Skeletal muscle satellite cell (primary cell): ENCODE measurements around the gene VAV3.

Source experiments
- H3K27me3 ChIP-seq: 2 replicates; pipeline ENCODE4 v1.7.0; 2013; ENCODE audit warnings: low read length; ENCODE audit not compliant: control insufficient read depth, insufficient read depth
- H3K36me3 ChIP-seq: 2 replicates; pipeline ENCODE4 v1.7.0; 2013; ENCODE audit warnings: mild to moderate bottlenecking, control low read depth, low read length; ENCODE audit not compliant: insufficient read depth
- H3K4me1 ChIP-seq: 2 replicates; pipeline ENCODE4 v1.7.0; 2013; ENCODE audit warnings: low read length; ENCODE audit not compliant: control insufficient read depth, insufficient read depth
- H3K4me2 ChIP-seq: 2 replicates; pipeline ENCODE4 v1.7.0; 2013; ENCODE audit warnings: mild to moderate bottlenecking, low read length
- H3K4me3 ChIP-seq: 2 replicates; pipeline ENCODE4 v1.7.0; 2013; ENCODE audit warnings: low read length
- H3K9ac ChIP-seq: 2 replicates; pipeline ENCODE4 v1.7.0; 2013; ENCODE audit warnings: mild to moderate bottlenecking, low read depth, low read length, moderate library complexity
- H3K9me3 ChIP-seq: replicated peaks from 2 replicates; pipeline ENCODE4 v1.7.0; 2013; ENCODE audit warnings: mild to moderate bottlenecking, control low read depth, low read length

The VAV3 gene

DNA sequence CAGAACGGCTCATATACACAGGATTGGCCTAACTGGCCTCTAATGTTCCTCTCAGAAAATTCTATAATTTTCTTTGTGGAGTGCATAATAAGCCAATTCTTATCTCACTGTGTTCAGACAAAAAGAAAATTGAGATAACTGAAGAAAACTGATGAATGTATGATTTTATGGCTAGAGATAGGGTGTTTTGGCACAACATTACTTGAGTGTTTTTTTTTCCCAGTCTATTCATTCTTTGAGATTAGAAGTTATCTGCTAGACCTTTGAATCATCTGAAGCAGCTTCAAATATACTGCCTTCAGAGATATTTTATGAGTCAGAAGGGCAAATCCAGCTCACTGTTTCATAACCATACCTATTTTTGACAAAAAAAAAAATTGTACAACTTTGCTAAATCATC, 85.6 kb downstream of the VAV3 start:
- peaks cover 17% of the 10 kb centered on the region for H3K4me1 ChIP-seq
- no peak overlapping the region for H3K4me2 ChIP-seq
- no peaks in the 10 kb centered on the region for H3K9me3 ChIP-seq
- no peaks in the 10 kb centered on the region for H3K36me3 ChIP-seq
- H3K4me3 ChIP-seq = no peak overlapping the region
- H3K27me3 ChIP-seq = no peaks in the 10 kb centered on the region
- H3K9ac ChIP-seq = no peak overlapping the region

DNA sequence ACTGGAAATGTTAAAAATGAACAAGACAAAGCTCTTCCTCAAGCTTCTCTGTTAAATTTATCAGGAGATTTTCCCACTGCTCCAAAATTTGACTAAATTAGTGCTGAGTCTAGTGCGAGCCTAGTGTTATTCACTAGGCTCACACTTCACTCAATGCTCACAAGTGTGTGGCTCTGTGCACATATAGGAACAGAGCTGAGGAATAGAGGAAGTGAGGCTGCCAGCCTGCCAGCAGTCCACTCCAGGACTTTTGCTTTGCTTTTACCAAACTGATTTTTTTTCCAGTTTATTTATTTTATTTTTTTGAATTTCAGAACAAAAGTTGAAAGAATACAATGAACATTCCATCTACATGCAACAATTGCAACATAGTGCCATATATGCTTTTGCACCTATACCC, 87.2 kb downstream of the VAV3 start:
- no peaks in the 10 kb centered on the region for H3K27me3 ChIP-seq
- H3K9ac ChIP-seq = no peak overlapping the region
- H3K4me2 ChIP-seq = no peak overlapping the region
- H3K9me3 ChIP-seq = no peaks in the 10 kb centered on the region
- no peak overlapping the region for H3K4me3 ChIP-seq
- H3K36me3 ChIP-seq = no peaks in the 10 kb centered on the region
- peaks cover 25% of the 10 kb centered on the region for H3K4me1 ChIP-seq

DNA sequence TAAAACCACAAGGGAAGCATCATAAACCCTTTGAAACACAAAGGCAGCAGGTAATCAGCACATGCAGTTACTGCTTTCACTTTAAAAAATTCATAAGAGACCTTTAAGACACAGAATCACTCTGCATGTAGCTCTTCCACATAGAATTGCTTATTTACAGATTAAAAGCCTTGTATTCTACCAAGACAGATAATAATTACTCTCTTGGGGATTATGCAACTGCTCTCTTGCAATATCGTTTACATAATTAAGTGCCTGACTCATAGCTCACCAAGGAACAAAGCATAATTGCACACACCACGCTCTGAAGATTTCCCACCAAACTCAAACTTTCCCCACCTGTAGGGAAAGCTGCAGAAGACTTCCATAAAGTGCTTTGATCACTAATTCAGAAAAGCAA, 87.9 kb downstream of the VAV3 start:
- no peaks in the 10 kb centered on the region for H3K9me3 ChIP-seq
- H3K9ac ChIP-seq = no peak overlapping the region
- no peaks in the 10 kb centered on the region for H3K36me3 ChIP-seq
- H3K4me3 ChIP-seq = no peak overlapping the region
- H3K4me2 ChIP-seq = no peak overlapping the region
- H3K4me1 ChIP-seq = peaks cover 25% of the 10 kb centered on the region
- H3K27me3 ChIP-seq = no peaks in the 10 kb centered on the region

DNA sequence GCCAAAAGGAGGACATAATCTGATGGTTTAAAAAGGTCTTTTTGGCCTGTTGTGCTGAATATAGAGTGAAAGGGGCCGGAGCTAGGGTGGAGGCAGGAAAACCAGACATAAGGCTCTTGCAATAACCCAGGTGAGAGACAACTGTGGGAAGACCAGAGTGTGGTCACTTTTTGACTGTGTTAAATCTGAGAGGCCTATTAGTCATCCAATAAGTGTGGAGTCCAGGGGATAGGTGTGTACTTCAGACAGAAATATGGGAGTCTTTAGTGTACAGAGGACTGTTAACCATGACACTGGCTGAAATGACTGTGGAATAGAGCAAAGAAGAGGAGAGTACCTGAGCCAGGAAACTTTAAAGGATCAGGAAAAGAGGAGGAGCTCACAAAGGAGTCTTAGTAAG, 89.3 kb downstream of the VAV3 start:
- Histone ChIP-seq H3K36me3 (no peaks in the 10 kb centered on the region), H3K9ac (no peak overlapping the region), H3K4me2 (no peak overlapping the region), H3K27me3 (no peaks in the 10 kb centered on the region), H3K4me3 (no peak overlapping the region), H3K4me1 (peaks cover 25% of the 10 kb centered on the region), H3K9me3 (no peaks in the 10 kb centered on the region)

DNA sequence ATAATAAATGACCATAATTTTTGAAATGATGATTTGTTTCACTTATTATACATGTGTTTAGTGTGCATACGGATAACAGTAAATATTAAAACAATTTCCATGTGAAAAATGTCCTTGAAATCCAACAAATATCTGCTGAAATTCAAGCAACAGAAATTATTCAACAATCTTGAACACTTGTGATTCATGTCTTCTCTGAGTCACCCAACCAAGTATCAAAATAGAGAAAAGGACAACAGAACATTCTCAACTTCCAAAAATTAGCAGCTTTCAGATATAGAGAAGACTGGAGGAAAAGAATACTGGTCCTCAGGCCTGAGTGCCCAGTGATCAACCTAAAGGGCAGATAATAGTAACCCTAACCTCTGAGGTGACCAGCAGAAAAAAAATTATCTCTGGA, 90.8 kb downstream of the VAV3 start:
- Histone ChIP-seq H3K36me3 (no peaks in the 10 kb centered on the region), H3K4me3 (no peak overlapping the region), H3K4me2 (no peak overlapping the region), H3K9ac (no peak overlapping the region), H3K4me1 (peaks cover 23% of the 10 kb centered on the region), H3K27me3 (no peaks in the 10 kb centered on the region), H3K9me3 (no peaks in the 10 kb centered on the region)

DNA sequence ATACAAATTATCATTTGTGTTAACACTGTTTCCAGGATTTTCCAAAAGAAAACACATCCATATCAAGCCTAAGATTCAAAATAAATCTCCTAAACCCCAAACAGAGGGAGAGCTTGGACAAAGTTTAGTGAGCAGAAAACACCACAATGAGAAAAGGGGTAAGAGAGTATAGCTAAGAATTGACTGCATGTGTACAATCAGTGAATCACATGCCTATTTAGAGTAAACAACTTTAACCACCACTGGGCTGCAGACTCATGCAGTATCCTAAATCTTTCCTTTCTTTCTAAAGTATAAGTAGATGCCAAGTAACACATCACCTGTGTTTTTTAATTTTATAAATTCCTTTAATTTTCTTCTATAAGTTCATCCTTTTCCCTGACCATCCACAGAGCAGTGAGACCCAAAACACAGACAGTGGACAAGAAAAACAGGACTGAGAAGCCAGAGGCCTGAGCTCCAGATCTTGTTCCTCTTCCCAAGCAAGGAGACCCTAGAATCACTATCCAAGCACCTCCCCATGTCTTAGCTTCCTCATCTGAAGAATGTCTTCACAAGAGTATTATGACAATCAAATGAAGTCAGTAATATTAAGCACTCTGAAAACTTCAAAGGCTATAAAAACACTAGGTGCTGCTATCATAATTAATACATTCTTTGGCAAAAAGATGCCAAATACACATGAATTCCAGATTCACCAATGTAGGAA, 93.1 kb downstream of the VAV3 start:
- Histone ChIP-seq H3K9ac (no peak overlapping the region), H3K27me3 (no peaks in the 10 kb centered on the region), H3K36me3 (no peaks in the 10 kb centered on the region), H3K4me3 (no peak overlapping the region), H3K4me1 (peaks cover 10% of the 10 kb centered on the region), H3K9me3 (no peaks in the 10 kb centered on the region), H3K4me2 (no peak overlapping the region)

DNA sequence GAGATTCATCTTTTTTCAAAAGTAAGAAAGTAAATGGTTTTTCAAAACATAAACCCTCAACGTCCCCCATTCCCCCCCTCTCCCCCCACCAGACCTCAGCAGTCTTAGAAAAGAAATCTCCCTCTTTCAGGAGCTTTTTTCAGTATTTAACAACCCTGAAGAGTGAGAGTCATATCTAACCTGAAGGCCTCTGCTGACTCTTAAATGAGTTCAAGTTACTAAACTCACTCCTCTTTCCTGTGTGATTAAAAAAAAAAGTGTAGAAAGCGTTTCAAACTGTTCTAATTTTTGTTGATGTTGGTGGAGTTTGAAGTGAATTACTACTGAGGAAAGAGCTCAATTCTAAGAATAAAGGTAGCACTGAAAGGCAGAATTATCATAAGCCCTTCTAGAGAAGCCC, 93.7 kb downstream of the VAV3 start:
- no peak overlapping the region for H3K4me2 ChIP-seq
- peaks cover 9% of the 10 kb centered on the region for H3K4me1 ChIP-seq
- no peaks in the 10 kb centered on the region for H3K9me3 ChIP-seq
- no peaks in the 10 kb centered on the region for H3K27me3 ChIP-seq
- no peak overlapping the region for H3K9ac ChIP-seq
- no peak overlapping the region for H3K4me3 ChIP-seq
- no peaks in the 10 kb centered on the region for H3K36me3 ChIP-seq

DNA sequence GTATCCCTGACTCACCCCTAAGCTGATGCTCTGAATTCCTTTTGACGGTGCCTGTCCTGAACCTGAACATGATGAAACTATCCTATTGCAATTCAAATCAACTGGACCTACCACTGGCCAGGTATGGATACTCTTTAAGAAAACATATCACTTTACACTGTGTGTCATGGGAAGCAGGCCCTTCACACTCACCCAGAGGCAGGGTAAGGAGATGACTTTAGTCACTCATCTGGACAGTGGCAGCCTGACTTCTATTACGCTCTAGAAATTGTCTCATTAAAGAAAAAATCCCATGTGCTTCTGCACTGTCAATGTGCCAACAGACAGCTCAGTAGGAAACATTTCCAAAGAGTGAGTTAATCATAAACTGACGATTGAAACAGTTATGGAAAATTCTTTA, 94.3 kb downstream of the VAV3 start:
- no peaks in the 10 kb centered on the region for H3K9me3 ChIP-seq
- H3K27me3 ChIP-seq = no peaks in the 10 kb centered on the region
- peaks cover 9% of the 10 kb centered on the region for H3K4me1 ChIP-seq
- no peak overlapping the region for H3K4me3 ChIP-seq
- H3K36me3 ChIP-seq = no peaks in the 10 kb centered on the region
- H3K9ac ChIP-seq = no peak overlapping the region
- no peak overlapping the region for H3K4me2 ChIP-seq

DNA sequence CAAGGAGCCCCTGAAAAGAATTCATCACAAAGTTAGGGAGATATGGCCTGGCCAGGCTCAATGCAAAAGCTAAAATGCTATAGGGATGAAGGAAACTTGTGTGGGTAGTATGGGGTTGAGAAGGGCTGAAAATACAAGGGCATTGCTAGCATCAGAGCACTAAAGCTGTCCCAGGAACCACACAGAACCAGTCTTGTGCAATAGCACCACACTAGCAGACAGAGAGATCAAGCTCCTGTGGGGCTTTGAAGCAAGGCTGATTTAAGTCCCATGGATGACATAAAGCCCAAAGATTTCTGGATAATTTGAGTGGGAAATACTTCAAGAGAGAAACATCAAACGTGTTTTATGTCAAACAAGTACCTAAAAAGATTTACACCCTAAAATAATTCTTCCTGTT, 97.1 kb downstream of the VAV3 start:
- no peaks in the 10 kb centered on the region for H3K27me3 ChIP-seq
- H3K4me3 ChIP-seq = no peak overlapping the region
- H3K36me3 ChIP-seq = no peaks in the 10 kb centered on the region
- no peaks in the 10 kb centered on the region for H3K4me1 ChIP-seq
- H3K9me3 ChIP-seq = no peaks in the 10 kb centered on the region
- H3K4me2 ChIP-seq = no peak overlapping the region
- no peak overlapping the region for H3K9ac ChIP-seq

DNA sequence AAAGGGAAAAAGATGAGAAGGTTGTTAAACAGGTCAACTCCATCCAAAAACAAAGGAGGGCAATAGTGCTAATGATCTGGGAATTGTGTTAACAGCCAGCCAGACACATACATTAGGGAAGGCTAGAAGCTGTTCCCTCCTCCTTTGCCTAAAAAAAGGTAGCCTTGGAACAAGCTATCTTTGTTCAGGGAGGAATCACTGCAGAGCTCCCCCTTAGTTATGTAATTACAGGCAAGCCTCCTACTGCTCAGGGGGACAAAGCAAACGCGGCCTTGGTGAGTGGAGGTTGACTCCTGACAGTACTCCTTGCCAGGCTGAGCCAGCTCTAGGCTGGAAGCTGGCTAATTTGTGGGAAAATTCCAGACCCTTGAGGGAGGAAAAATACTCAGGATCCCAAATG, 97.6 kb downstream of the VAV3 start:
- H3K36me3 ChIP-seq = no peaks in the 10 kb centered on the region
- no peak overlapping the region for H3K9ac ChIP-seq
- no peaks in the 10 kb centered on the region for H3K4me1 ChIP-seq
- H3K27me3 ChIP-seq = no peaks in the 10 kb centered on the region
- H3K9me3 ChIP-seq = no peaks in the 10 kb centered on the region
- H3K4me3 ChIP-seq = no peak overlapping the region
- H3K4me2 ChIP-seq = no peak overlapping the region

DNA sequence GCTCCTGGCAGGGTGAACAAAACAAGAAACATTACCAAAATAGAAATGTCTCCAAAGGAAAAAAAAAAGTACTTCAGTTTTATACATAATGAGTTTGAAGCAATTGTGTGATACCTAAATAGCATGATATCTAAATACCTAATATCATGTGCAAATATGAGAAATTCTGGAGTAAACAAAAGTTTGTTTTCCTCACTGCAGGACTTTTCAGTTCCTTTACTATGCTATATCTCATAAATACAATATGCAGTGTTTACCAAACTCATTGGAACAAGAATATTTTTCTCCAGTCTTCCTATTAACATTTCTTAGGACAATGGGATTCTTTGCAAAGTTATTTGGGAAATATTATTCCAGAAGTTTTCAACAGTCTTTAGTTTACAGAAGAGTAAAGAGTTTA, 98.1 kb downstream of the VAV3 start:
- no peaks in the 10 kb centered on the region for H3K9me3 ChIP-seq
- H3K36me3 ChIP-seq = no peaks in the 10 kb centered on the region
- H3K4me3 ChIP-seq = no peak overlapping the region
- no peaks in the 10 kb centered on the region for H3K4me1 ChIP-seq
- H3K4me2 ChIP-seq = no peak overlapping the region
- H3K9ac ChIP-seq = no peak overlapping the region
- H3K27me3 ChIP-seq = no peaks in the 10 kb centered on the region

DNA sequence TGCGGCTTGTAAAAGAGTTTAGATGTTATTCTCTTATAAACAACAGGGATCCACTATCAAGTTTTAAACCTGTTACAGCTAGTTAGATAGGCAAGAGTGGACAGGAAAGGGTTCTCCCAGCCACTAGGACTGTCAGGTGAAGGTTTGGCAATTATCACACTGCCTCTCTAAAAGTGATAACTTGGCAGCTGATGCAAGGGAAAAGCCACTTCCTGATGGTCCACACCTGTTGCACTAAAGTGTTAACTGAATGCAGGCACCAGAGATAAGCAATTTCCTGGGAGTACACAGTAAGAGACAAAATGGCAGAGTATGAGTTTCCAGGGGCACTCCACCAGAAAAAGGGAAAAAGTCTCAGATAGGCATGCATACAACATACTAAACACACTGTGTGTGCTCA, 99.4 kb downstream of the VAV3 start:
- no peaks in the 10 kb centered on the region for H3K4me1 ChIP-seq
- H3K4me2 ChIP-seq = no peak overlapping the region
- H3K9me3 ChIP-seq = no peaks in the 10 kb centered on the region
- no peaks in the 10 kb centered on the region for H3K27me3 ChIP-seq
- no peak overlapping the region for H3K4me3 ChIP-seq
- H3K36me3 ChIP-seq = no peaks in the 10 kb centered on the region
- H3K9ac ChIP-seq = no peak overlapping the region
